Retinal pigment epithelial cell (primary cell): ENCODE measurements around the gene SYT14.
"Not testable (repeated sequence)": the region's sequence is repeated elsewhere in the genome, so short reads cannot be mapped to it uniquely, and the experiment has no call there.

Source experiments
- DNase-seq: peaks from one replicate; pipeline ENCODE4 v3.0.0-alpha.2; 2010; ENCODE audit warnings: low read depth
- H3K4me3 ChIP-seq: 2 replicates; pipeline ENCODE4 v1.5.1; 2011; ENCODE audit warnings: mild to moderate bottlenecking, low read length, control low read depth, moderate library complexity
- TF ChIP-seq, protein P1 (sequence below): conservative IDR thresholded peaks from 2 replicates; pipeline ENCODE4 v1.5.1; 2011; ENCODE audit warnings: low read depth, low read length, control low read depth, inconsistent platforms

SYT14 gene

DNA sequence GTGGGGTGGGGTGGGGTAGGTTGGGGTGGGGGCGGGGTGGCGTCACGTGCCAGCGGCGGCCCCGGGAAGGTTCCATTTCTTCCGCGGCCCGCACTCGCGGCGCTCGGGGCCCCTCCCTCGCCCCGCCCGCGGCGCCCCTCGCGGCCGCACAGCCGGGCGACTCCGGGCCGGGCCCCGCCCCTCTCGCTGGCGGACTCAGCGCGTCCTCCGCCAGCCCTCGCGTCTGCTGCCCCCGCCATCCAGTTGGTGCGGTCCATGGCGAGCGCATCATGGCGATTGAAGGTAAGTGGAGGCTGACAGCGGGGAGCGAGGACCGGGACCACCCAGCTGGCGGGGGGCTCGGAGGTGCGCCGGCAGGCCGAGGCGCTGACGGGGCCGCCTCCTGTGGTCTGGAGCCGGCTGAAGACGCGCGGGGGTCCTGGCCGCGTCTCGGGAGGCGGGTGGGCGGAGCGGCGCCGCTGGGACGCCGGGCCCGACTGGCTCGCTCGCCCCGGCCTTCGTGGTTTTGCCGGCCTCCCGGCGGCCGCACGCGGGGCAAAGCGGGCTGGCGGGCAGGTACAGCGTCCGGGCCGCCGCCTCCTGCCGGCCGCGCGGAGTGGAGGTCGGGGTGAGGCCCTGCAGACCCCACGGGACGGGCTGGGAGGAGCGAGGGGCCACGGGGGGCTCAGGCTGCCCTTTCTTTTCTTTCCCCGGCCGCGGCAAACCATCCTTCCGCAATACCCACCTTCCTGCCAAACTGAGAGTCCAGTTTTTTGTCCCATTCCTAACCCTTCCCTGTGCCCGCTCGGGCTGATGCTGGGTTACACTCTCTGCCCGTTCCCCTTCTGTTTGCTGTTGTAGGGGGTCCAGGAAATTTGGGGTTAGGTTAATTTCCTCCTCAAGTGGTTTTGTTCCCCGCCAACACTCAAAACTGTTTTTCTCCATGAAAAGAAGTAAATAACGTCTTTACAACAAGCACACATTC is at the start of gene SYT14:
SYT14 (plus strand) TSS at position 222 of the 964 bp plus-strand sequence; CDS start at position 270, 48 bp downstream.
- H3K4me3 ChIP-seq, result peak within 1 kb of the TSS; percentile 57
- no peak for DNase-seq
- TF ChIP-seq, protein P1, sequence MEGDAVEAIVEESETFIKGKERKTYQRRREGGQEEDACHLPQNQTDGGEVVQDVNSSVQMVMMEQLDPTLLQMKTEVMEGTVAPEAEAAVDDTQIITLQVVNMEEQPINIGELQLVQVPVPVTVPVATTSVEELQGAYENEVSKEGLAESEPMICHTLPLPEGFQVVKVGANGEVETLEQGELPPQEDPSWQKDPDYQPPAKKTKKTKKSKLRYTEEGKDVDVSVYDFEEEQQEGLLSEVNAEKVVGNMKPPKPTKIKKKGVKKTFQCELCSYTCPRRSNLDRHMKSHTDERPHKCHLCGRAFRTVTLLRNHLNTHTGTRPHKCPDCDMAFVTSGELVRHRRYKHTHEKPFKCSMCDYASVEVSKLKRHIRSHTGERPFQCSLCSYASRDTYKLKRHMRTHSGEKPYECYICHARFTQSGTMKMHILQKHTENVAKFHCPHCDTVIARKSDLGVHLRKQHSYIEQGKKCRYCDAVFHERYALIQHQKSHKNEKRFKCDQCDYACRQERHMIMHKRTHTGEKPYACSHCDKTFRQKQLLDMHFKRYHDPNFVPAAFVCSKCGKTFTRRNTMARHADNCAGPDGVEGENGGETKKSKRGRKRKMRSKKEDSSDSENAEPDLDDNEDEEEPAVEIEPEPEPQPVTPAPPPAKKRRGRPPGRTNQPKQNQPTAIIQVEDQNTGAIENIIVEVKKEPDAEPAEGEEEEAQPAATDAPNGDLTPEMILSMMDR, result peak; percentile 16

DNA sequence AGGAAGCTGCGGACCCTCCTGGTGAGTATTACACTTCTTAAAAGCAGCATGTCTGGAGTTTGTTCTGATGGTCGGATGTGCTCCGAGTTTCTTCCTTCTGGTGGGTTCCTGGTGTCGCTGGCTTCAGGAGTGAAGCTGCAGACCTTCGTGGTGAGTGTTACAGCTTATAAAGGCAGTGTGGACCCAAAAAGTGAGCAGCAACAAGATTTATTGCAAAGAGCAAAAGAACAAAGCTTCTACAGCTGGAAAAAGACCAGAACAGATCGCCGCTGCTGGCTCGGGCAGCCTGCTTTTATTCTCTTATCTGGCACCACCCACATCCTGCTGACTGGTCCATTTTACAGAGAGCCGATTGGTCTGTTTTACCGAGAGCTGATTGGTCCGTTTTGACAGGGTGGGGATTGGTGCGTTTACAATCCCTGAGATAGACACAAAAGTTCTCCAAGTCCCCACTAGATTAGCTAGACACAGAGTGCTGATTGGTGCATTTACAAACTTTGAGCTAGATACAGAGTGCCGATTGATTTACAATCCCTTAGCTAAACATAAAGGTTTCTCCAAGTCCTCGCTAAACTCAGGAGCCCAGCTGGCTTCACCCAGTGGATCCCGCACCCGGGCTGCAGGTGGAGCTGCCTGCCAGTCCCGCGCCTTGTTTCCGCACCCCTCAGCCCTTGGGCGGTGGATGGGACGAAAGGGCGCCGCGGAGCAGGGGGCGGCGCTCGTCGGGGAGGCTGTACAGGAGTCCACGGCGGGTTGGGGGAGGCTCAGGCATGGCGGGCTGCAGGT is 49.5 kb upstream of the SYT14 start:
- not testable (repeated sequence) for H3K4me3 ChIP-seq, DNase-seq

DNA sequence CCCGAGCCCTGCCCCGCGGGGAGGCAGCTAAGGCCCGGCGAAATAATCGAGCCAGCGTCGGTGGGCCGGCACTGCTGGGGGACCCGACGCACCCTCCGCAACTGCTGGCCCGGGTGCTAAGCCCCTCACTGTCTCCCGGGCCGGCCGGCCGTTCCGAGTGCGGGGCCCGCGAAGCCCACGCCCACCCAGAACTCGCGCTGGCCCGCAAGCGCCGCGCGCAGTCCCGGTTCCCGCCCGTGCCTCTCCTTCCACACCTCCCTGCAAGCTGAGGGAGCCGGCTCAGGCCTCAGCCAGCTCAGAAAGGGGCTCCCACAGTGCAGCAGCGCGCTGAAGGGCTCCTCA is 49.0 kb upstream of the SYT14 start:
- TF ChIP-seq, protein P1, result no peak
- no peak for DNase-seq
- H3K4me3 ChIP-seq, result no peak overlapping the region

DNA sequence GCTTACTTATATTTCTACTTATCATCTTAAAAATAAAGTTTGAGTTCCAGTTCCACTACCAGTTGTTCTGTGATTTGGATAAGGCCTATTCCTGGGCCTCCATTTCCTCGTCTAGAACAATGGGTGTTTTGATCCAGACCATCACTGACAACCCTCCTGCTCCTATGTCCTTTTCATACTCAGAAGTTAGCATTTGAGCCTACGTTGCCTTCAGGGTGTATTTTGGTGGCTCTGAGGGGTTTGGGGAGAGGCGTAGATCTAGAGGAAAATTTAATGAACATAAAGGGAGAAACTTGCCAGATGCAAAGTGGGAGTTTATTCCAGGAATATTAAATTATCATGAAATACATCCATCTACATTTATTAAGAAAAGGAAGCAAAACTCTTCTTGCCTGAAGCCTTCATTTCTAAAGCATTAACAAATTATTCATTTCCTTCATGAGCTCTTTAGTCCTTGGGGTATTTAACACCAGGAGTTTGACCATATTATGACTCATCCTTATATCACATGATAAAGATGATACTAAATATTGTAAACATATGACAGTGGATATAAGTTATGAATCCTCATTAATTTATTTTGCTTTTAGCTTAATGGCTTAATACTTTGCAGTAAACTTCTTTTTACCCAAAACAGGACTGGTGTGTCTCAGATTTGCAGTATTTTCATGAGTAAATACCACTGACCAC is 47.2 kb upstream of the SYT14 start:
- TF ChIP-seq, protein P1, result no peak
- DNase-seq, result no peak
- no peak overlapping the region for H3K4me3 ChIP-seq

DNA sequence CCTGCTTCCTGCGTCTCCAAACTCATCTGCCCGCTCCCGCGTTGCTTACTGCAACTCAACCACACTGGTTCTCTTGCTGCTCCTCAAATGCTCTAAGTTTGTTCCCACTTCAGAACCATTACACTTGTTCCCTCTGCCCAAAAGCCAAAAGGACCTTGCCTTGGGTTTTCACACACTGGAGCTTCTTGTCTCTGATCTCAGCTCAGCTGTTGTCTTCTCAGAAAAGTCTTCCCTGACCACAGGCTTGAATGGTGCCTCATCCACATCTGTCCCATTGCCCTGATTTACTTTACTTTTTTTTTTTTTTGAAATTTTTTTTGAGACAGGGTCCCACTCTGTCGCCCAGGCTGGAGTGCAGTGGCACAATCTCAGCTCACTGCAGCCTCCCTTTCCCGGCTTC is 44.3 kb upstream of the SYT14 start:
- no peak for DNase-seq
- TF ChIP-seq, protein P1, result no peak
- H3K4me3 ChIP-seq, result no peak overlapping the region

DNA sequence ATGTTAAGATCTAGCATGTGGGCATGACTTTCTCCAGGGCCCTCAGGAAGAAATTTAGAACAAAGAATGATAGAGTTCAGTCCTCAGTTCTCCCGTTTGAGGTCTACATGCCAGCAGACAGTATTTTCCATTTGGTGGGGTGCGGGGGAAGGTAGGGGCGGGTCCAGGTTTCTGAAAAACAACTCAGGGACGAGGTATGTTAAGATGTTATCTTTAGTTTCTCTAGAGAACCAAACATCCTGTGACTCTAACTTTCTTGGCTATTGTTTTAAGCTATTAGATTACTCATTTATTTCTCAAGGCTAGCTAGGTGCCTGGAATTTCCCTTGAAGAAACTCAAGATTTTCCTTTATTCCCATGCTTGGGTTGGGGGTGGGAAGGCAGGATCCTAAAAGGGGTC is 42.3 kb upstream of the SYT14 start:
- H3K4me3 ChIP-seq, result no peak overlapping the region
- TF ChIP-seq, protein P1, result no peak
- peak; percentile 84 for DNase-seq

DNA sequence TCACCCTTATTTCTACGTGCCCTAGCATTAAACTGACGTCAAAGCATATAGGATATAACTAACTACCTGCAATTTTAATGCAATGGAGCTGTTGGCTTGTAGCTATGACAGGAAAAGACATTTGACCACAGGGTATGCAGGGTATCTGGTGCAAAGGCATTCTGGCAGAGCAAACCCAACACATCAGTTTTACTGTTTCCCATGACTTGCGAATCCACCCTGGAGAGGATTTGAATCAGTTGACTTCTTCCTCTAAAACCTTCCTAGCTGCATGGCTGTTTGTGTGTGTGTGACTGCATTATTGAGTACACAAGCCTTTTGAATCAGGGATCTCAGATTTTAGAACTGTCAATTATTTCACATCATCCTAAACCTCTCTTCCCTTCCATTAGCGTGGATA is 41.7 kb upstream of the SYT14 start:
- DNase-seq, result no peak
- TF ChIP-seq, protein P1, result no peak
- no peak overlapping the region for H3K4me3 ChIP-seq

DNA sequence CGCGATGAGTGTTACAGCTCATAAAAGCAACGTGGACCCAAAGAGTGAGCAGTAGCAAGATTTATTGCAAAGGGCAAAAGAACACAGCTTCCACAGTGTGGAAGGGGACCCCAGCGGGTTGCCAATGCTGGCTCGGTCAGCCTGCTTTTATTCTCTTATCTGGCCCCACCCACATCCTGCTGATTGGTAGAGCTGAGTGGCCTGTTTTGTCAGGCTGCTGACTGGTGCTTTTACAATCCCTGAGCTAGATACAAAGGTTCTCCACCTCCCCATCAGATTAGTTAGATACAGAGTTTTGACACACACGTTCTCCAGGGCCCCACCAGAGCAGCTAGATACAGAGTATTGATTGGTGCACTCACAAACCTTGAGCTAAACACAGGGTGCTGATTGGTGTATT is 39.7 kb upstream of the SYT14 start:
- H3K4me3 ChIP-seq, DNase-seq: not testable (repeated sequence)

DNA sequence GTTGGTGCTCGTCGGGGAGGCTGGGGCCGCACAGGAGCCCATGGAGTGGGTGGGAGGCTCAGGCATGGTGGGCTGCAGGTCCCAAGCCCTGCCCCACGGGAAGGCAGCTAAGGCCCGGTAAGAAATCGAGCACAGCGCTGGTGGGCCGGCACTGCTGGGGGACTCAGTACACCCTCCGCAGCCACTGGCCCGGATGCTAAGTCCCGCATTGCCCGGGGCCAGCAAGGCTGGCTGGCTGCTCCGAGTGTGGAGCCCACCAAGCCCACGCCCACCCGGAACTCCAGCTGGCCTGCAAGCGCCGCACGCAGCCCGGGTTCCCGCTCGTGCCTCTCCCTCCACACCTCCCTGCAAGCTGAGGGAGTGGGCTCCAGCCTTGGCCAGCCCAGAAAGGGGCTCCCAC is 39.2 kb upstream of the SYT14 start:
- DNase-seq, H3K4me3 ChIP-seq: not testable (repeated sequence)
